ENCODE data around the gene TUBA8.

DNA sequence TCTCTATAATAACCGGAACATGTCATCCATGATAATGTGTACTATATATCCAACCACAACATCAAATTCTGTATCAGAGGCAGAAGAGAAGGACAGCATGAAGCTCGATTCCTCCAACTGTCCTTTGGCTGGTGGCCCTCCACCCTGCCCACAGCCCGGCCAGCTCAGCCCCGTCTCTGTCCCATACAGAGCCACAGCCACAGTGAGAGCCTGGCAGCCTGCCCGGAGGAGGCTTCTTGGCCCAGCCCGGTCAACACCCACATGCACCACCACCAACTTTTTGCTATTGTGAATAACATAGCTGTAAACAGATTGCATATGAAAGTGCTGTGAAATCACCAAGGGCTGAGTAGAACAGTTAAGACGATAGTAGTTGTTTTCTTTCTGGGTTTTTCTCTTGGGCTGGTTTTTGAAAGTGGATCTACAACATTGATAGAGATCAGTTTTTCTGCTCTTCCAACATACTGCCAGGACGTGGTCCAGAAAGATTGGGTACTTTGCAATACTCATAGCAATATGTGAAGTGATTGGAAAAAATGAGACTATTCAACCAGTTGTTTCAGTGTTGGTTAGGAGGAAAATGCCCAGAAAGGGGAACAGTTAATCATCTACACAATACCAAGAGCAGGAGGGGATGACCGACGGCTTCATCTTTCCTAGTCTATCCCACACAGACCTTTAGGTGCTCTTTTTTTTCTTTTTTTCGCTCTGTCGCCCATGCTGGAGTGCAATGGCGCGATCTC lies 6.9 kb upstream of the TUBA8 start:
- TF ChIP-seq, protein P1, sequence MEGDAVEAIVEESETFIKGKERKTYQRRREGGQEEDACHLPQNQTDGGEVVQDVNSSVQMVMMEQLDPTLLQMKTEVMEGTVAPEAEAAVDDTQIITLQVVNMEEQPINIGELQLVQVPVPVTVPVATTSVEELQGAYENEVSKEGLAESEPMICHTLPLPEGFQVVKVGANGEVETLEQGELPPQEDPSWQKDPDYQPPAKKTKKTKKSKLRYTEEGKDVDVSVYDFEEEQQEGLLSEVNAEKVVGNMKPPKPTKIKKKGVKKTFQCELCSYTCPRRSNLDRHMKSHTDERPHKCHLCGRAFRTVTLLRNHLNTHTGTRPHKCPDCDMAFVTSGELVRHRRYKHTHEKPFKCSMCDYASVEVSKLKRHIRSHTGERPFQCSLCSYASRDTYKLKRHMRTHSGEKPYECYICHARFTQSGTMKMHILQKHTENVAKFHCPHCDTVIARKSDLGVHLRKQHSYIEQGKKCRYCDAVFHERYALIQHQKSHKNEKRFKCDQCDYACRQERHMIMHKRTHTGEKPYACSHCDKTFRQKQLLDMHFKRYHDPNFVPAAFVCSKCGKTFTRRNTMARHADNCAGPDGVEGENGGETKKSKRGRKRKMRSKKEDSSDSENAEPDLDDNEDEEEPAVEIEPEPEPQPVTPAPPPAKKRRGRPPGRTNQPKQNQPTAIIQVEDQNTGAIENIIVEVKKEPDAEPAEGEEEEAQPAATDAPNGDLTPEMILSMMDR (IDR thresholded peaks at IDR 0.05) = no peak
- no peak for TF ChIP-seq POLR2A (IDR thresholded peaks at IDR 0.05)

All from tibial nerve (tissue), 3 donors.